ENCODE data around the gene SLC38A2.

- TF ChIP-seq CTCF (IDR thresholded peaks at IDR 0.05) (no peak), EP300 (IDR thresholded peaks at IDR 0.05) (no peak), POLR2A (IDR thresholded peaks at IDR 0.05) (no peak)
Observed at GRCh38 chr12:46368138-46368537, 4.4 kb downstream of the SLC38A2 start.

Data from tibial nerve (tissue), 4 donors.